WERI-Rb-1 (cell line): ENCODE results near the gene MYEF2.

ENCODE experiments used
- DNase-seq: peaks from one replicate; pipeline ENCODE4 v3.0.0-alpha.2; 2020
- H3K27ac ChIP-seq: fragments of 250-450 bp; sonication (Bioruptor Pico); 2 replicates; pipeline ENCODE4 v1.5.1; 2020; ENCODE audit warnings: mild to moderate bottlenecking, moderate library complexity
- H3K27me3 ChIP-seq: fragments of 250-450 bp; sonication (Bioruptor Pico); 2 replicates; pipeline ENCODE4 v1.5.1; 2021; ENCODE audit warnings: mild to moderate bottlenecking, low read depth, moderate library complexity; ENCODE audit not compliant: insufficient read depth, severe bottlenecking
- H3K36me3 ChIP-seq: fragments of 250-450 bp; sonication (Bioruptor Pico); 2 replicates; pipeline ENCODE4 v1.5.1; 2020; ENCODE audit warnings: mild to moderate bottlenecking, moderate library complexity
- H3K4me3 ChIP-seq: 2 replicates; pipeline ENCODE4 v1.5.1; 2011; ENCODE audit warnings: low read depth, mild to moderate bottlenecking, control low read depth, low read length
- H3K9me3 ChIP-seq: fragments of 250-450 bp; sonication (Bioruptor Pico); 2 replicates; pipeline ENCODE4 v1.5.1; 2021; ENCODE audit warnings: mild to moderate bottlenecking, moderate library complexity; ENCODE audit not compliant: severe bottlenecking
- TF ChIP-seq, protein P1 (sequence below): IDR thresholded peaks from 2 replicates; pipeline ENCODE4 v1.5.1; 2011; ENCODE audit warnings: low read depth, mild to moderate bottlenecking, control low read depth, inconsistent platforms, low read length

MYEF2 gene

DNA sequence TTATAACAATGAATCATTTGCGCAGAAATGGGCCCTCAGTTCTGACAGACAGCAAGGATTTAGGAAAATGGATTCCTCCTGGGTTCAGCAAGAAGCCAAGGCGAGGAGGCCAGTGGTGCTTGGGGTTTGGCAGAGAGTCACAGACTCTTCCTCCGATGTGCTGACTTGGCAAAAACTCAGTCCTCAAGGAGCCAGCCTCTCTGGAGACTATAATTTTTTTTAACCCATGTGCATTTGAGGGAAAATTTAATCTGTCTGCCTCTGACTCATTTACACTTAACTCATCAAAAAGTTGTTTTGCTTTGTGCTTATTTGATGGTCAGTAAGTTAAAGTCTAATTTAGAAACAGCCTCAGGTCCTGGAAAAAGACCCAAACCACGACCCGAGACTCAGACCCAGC lies 91.5 kb downstream of the MYEF2 start:
- TF ChIP-seq, protein P1, sequence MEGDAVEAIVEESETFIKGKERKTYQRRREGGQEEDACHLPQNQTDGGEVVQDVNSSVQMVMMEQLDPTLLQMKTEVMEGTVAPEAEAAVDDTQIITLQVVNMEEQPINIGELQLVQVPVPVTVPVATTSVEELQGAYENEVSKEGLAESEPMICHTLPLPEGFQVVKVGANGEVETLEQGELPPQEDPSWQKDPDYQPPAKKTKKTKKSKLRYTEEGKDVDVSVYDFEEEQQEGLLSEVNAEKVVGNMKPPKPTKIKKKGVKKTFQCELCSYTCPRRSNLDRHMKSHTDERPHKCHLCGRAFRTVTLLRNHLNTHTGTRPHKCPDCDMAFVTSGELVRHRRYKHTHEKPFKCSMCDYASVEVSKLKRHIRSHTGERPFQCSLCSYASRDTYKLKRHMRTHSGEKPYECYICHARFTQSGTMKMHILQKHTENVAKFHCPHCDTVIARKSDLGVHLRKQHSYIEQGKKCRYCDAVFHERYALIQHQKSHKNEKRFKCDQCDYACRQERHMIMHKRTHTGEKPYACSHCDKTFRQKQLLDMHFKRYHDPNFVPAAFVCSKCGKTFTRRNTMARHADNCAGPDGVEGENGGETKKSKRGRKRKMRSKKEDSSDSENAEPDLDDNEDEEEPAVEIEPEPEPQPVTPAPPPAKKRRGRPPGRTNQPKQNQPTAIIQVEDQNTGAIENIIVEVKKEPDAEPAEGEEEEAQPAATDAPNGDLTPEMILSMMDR = no peak
- no peak overlapping the region for H3K4me3 ChIP-seq
- H3K27me3 ChIP-seq = no peaks in the 10 kb centered on the region
- H3K36me3 ChIP-seq = no peaks in the 10 kb centered on the region
- DNase-seq = no peak
- peaks cover 10% of the 10 kb centered on the region for H3K9me3 ChIP-seq
- H3K27ac ChIP-seq = no peak overlapping the region

DNA sequence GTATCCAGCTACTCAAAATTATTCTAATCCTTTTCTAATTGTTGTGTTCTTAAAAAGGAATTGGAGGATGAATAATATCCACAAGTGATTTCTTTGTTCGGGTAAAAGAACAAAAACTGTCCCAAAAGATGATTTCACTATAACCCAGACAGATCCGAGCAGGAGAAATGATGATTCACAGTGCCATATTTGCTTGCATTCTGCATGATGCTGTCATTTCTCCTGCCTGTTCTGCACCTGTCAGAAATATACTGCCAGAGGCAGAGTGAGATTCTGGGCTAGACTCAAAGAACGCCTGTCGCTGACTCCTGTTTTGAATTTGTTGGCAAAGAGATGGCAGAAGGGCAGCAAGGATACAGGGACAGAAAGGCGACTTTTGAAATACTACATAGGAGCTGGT lies 92.0 kb downstream of the MYEF2 start:
- TF ChIP-seq, protein P1 = no peak
- H3K27ac ChIP-seq = no peak overlapping the region
- H3K9me3 ChIP-seq = peaks cover 10% of the 10 kb centered on the region
- H3K36me3 ChIP-seq = no peaks in the 10 kb centered on the region
- no peaks in the 10 kb centered on the region for H3K27me3 ChIP-seq
- no peak for DNase-seq
- H3K4me3 ChIP-seq = no peak overlapping the region

DNA sequence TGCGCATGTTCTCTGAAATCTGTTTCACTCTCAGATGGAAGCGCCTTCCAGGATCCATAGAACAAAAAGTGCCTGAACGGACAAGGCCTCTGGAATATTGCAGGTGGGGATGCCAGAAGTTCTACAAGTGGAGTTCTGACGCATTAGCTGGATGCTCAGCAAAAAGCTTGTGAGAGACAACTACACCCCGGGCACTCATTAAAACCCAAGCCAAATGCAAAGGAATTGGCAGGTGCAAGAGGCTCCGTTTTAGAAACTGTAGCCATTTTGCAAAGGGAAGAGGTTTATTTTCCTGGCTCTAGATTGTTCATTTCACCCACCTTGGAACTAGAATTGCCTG lies 92.5 kb downstream of the MYEF2 start:
- no peaks in the 10 kb centered on the region for H3K36me3 ChIP-seq
- TF ChIP-seq, protein P1 = no peak
- no peak overlapping the region for H3K27ac ChIP-seq
- no peaks in the 10 kb centered on the region for H3K27me3 ChIP-seq
- H3K9me3 ChIP-seq = peaks cover 10% of the 10 kb centered on the region
- H3K4me3 ChIP-seq = no peak overlapping the region
- DNase-seq = no peak

DNA sequence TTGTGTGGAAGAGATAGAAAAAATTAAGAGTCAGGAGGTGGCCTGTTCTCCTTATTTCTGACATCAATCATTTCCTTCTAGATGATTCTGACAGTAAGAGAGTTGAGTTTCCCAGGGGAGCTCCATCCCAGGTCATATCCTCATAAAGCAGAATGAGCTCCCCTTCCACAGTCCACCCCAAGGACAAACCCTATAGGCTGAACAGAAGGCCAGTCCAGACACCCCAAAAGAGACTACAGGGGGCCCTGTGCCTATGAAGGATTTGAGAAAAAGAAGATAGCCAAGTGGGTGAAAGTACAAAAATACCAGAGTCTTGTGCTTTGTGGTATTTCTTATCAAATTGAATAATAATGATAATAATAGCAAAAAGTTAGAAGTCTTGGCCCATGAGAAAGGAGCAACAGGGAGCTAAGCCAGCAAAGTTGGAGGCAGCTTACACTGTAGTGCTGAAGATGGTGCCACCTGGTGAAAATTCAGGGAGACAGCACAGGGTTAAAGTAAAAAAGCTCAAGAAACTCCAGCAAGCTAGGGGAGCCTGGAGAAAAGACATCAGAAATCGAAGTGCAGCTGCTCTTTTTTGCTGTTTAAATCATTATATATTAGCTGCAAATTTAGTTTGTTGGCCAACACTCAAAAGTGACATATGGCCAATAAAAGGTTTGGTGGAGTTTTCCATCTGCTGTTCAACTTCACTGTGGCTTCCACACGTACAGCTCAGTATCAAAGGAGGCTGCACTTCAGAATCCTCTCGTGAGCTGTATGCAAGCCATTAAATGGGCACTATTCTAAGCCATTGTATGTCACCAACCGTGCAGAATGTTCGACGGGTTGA lies 93.1 kb downstream of the MYEF2 start:
- H3K36me3 ChIP-seq = no peaks in the 10 kb centered on the region
- H3K4me3 ChIP-seq = no peak overlapping the region
- no peaks in the 10 kb centered on the region for H3K27me3 ChIP-seq
- TF ChIP-seq, protein P1 = peak; percentile 67
- DNase-seq = peak; percentile 50
- no peak overlapping the region for H3K27ac ChIP-seq
- H3K9me3 ChIP-seq = peaks cover 10% of the 10 kb centered on the region
